ENCODE data around the gene TSPAN8. TPM values are rescaled to one million over a fixed set of nuclear protein-coding genes. Genes with fewer than 3 reads are reported as not detected.

The TSPAN8 gene
- total and polyA plus RNA-seq, 10 of the 15 experiments (the other 5 are each of a cell fraction or from before 2014, with no cell fraction given), result 0.16 to 0.49 TPM; not detected in 8

DNA sequence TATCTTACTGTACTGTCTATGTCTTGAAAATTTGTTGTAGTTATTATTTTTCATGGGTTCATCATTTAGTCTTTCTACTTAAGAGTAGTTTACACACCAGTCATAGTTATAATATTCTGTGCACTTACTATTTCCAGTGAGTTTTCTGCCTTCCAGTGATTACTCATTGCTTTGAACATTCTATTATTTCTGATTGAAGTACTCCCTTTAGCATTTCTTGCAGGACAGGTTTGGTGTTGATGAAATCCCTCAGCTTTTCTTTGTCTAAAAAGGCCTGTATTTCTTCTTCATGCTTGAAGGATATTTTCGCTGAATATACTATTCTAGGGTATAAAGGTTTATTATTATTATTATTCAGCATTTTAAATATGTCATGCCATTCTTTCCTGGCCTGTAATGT lies 66.8 kb downstream of the TSPAN8 start:
- Histone ChIP-seq H4K20me1 (ENCODE audit: control insufficient read depth, insufficient read depth) (no peaks in the 10 kb centered on the region), H3K4me1 (ENCODE audit: control insufficient read depth, insufficient read depth, low read length) (no peaks in the 10 kb centered on the region), H3K79me2 (ENCODE audit: control insufficient read depth, insufficient read depth, low read length) (no peaks in the 10 kb centered on the region), H3K27ac (ENCODE audit: control insufficient read depth, insufficient read depth) (no peak overlapping the region), H3K4me3 (no peak overlapping the region), H3K36me3 (ENCODE audit: control insufficient read depth in 2 of 2, insufficient read depth in 2 of 2, low read length in 1 of 2) (no peaks in the 10 kb centered on the region), H3K4me2 (ENCODE audit: control insufficient read depth, insufficient read depth) (no peak overlapping the region), H3K9me3 (replicated peaks; ENCODE audit: control insufficient read depth, insufficient read depth, low read length) (no peaks in the 10 kb centered on the region), H3K9ac (ENCODE audit: control insufficient read depth, insufficient read depth, low read length) (no peak overlapping the region), H3K27me3 (replicated peaks in 1 of 2; ENCODE audit: control insufficient read depth in 2 of 2, insufficient read depth in 2 of 2, low read length in 1 of 2) (no peaks in the 10 kb centered on the region), H2AFZ (ENCODE audit: control insufficient read depth, low read depth, low read length) (no peak overlapping the region)
- ATAC-seq (no peak), DNase-seq (ENCODE audit: low read depth, low spot score) (no peak), FAIRE-seq (no peak)
- BruUV-seq (replicated peaks), result no TSS peak
- in situ Hi-C loops (cut with MboI) (no loop called here), intact Hi-C loops (cut with micrococcal nuclease; ENCODE audit: unreplicated experiment) (no loop called here)
- RAD21 ChIA-PET (ENCODE audit: unreplicated experiment), result no interaction called here
- TF ChIP-seq USF1 (IDR thresholded peaks at IDR 0.05; ENCODE audit: borderline replicate concordance, extremely low read length, insufficient read depth, low read depth, low read length) (no peak), CEBPZ (IDR thresholded peaks at IDR 0.05; ENCODE audit: low read depth, low read length) (no peak), CBX3 (IDR thresholded peaks at IDR 0.05; ENCODE audit: borderline replicate concordance, low read depth) (no peak), ELK1 (IDR thresholded peaks at IDR 0.05; ENCODE audit: low read depth, low read length) (no peak), MXI1 (IDR thresholded peaks at IDR 0.05; ENCODE audit: low read depth, low read length) (no peak), FOXK2 (IDR thresholded peaks at IDR 0.05) (no peak), BCL11A (IDR thresholded peaks at IDR 0.05; ENCODE audit: low read depth, low read length) (no peak), NFYA (IDR thresholded peaks at IDR 0.05; ENCODE audit: borderline replicate concordance, low read depth, low read length) (no peak), STAT3 (IDR thresholded peaks at IDR 0.05; ENCODE audit: low read depth, low read length) (no peak), POLR2A (IDR thresholded peaks at IDR 0.05; ENCODE audit: low read depth, low read length) (no peak), FOS (IDR thresholded peaks at IDR 0.05; ENCODE audit: borderline replicate concordance, extremely low read depth, insufficient read length) (no peak), EGR1 (IDR thresholded peaks at IDR 0.05; ENCODE audit: borderline replicate concordance in 1 of 2, low read depth in 2 of 2, low read length in 2 of 2) (no peak), BHLHE40 (IDR thresholded peaks at IDR 0.05; ENCODE audit: borderline replicate concordance in 1 of 2, low read depth in 2 of 2, low read length in 1 of 2) (no peak), HDAC2 (IDR thresholded peaks at IDR 0.05) (no peak), ZBTB11 (CRISPR knock-in tag; IDR thresholded peaks at IDR 0.05) (no peak)
- TF ChIP-seq, protein P1, sequence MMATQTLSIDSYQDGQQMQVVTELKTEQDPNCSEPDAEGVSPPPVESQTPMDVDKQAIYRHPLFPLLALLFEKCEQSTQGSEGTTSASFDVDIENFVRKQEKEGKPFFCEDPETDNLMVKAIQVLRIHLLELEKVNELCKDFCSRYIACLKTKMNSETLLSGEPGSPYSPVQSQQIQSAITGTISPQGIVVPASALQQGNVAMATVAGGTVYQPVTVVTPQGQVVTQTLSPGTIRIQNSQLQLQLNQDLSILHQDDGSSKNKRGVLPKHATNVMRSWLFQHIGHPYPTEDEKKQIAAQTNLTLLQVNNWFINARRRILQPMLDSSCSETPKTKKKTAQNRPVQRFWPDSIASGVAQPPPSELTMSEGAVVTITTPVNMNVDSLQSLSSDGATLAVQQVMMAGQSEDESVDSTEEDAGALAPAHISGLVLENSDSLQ (IDR thresholded peaks at IDR 0.05), result no peak
- SMC1A ChIA-PET (ENCODE audit: uncharacterized antibody, unreplicated experiment), result no interaction called here
- POLR2A ChIA-PET, result no interaction called here
- 0% methylated on average over 1 of the region's 1 CpG for WGBS (ENCODE audit: insufficient coverage, insufficient replicate concordance, low lambda C conversion rate, missing lambda C conversion rate)
- CTCF ChIA-PET, result no interaction called here
